IPS-18c (cell line): ENCODE data around the gene ELL.
"Not testable (repeated sequence)": the region's sequence is repeated elsewhere in the genome, so short reads cannot be mapped to it uniquely, and the experiment has no call there.

Experiments
- H3K4me3 ChIP-seq: 2 replicates; pipeline ENCODE4 v1.7.0; 2013; ENCODE audit warnings: low read depth, mild to moderate bottlenecking, low read length, moderate library complexity; ENCODE audit not compliant: insufficient read depth
- H3K9me3 ChIP-seq: one replicate; pipeline ENCODE4 v1.6.1; 2013; ENCODE audit warnings: mild to moderate bottlenecking, low read length, moderate library complexity; ENCODE audit not compliant: control insufficient read depth, insufficient read depth

The ELL gene

DNA sequence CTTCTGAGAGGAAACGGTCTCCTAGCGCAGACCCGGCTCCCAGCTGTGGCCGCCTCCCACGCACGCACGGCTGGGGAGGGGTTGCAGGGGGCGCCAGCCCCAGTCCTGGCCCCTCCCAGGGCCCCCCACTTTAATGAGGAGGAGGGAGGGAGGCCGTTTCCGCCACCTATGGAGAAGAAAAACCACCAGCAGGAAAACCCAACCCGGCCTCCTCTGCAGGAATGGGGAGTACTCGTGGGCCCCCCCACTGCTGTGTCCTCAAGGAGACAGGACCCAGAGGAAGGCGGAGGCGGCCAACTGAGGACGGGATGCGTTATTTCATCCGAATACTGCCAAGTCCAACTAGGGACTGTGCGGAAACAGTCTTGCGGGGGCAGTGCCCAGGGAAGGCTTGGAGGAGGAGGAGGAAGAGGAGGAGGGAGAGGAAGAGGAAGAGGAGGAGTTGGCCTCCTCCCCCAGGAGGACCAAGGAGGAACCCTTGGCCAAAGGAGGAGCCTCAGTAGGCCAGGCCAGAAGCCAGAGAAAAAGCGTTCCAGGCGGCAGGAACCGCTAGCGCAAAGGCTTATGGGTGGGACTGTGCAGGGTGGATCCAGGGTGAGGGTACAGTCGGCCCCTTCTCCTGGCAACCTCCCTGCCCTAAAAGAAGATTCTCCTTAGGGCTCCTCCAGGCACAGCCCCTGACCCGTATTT, 106.5 kb downstream of the ELL start:
- no peak overlapping the region for H3K4me3 ChIP-seq
- no peaks in the 10 kb centered on the region for H3K9me3 ChIP-seq

DNA sequence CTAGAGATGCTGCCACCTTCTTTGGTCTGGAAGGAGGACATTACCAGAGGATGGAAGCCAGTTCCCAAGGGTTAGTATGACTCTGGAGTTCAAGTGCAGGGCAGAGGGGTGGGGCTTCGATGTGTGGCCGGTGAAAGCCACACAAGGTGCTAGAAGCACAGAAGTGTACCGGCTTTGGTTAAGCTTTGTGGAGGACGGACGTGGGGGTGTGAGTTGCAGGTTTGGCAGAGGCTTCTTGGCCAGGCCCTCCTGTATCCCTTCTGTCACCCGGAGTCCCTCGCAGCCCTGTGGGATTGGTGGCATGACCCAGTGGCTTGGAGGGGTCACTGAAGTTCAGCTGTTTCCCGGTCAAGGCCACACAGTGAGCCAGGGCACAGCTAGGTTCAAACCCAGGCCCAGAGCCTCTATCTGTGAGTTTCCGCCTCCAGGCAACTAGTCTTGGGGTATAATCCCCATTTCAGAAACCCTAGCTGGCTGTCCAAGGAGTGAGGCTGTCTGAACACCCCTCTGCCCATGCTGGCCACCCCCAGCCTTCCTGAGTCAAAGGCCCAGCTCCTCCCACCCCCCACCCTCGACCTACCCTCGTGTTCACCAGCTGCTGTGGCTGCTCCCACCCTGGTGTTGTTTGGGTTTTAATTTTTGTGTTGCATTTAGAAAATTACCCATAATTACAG, 107.2 kb downstream of the ELL start:
- H3K4me3 ChIP-seq, result no peak overlapping the region

DNA sequence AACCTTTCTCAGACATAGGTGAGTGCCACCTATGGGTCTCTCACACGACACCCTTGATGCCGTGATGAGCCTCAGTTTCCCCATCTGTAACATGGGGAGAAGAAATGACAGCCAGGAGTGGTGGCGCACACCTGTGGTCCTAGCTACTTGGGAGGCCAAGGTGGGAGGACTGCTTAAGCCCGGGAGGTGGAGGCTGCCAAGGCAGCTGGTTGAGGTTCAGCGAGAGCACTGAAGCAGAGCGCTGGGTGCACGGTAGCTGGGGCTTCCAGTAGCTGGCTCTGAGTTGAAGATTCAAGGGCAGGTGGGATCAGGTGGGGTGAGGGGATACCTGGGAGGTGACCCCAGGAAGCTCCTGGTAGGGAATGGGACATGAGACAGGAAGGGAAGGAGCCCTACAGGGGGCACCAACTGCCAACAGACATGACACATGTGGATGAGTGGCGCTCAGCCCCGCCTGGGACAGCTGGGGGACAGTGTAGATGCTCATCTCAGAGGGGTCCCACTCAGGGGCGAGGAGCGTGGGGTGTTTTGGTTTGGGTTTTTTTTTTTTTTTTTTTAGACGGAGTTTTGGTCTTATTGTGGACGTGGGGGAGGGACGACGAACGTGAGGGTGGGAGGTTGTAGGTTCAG, 109.1 kb downstream of the ELL start:
- Histone ChIP-seq H3K4me3 (no peak overlapping the region), H3K9me3 (no peaks in the 10 kb centered on the region)

More for the DNA sequence above, 107.2 kb downstream of the ELL start:
- no peaks in the 10 kb centered on the region for H3K9me3 ChIP-seq

DNA sequence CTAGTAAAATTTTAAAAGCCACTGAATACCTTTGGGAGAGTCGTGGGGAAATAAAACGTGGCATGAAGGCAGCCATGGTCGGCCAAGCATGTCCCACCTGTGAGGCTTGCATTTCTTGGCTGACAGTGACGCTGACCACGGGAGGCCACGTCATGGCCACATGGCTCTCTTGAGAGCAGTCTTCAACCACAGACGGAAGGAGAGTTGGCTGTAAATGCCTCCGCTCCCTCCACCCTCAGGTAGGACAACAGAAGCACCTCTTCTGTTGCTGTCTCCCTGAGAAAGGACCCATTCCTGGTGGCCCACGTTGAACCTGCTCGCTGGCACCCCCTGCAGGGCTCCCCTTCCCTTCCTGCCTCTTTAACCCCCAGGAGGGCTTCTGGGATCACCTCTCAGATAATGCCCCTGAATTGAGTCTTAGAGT, 113.8 kb downstream of the ELL start:
- H3K4me3 ChIP-seq, result no peak overlapping the region
- H3K9me3 ChIP-seq, result no peaks in the 10 kb centered on the region

DNA sequence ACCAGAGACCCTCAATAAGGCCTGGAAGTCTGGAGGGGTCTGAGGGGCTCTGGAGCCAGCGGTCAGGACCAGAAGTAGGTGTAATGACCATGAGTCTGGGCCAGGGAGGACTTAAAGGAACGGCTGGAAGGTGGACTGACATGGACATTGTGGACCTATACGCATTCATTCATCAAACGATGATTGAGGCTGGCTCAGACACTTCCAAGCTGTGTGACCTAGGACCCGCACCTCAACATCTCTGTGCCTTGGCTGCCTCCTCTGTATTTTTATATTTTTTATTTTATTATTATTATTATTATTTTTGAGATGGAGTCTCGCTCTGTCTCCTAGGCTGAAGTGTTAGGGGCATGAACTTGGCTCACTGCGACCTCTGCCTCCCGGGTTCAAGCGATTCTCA, 115.1 kb downstream of the ELL start:
- Histone ChIP-seq H3K4me3 (no peak overlapping the region), H3K9me3 (no peaks in the 10 kb centered on the region)

DNA sequence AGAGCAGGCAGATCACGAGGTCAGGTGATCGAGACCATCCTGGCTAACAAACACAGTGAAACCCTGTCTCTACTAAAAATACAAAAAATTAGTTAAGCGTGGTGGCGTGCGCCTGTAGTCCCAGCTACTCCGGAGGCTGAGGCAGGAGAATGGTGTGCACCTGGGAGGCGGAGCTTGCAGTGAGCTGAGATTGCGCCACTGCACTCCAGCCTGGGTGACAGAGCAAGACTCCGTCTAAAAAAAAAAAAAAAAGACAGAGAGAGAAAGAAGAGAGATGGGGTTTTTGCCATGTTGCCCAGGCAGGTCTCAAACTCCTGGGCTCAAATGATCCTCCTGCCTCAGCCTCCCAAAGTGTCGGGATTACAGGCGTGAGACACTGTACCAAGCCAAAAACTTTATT, 116.1 kb downstream of the ELL start:
- H3K9me3 ChIP-seq, H3K4me3 ChIP-seq: not testable (repeated sequence)

DNA sequence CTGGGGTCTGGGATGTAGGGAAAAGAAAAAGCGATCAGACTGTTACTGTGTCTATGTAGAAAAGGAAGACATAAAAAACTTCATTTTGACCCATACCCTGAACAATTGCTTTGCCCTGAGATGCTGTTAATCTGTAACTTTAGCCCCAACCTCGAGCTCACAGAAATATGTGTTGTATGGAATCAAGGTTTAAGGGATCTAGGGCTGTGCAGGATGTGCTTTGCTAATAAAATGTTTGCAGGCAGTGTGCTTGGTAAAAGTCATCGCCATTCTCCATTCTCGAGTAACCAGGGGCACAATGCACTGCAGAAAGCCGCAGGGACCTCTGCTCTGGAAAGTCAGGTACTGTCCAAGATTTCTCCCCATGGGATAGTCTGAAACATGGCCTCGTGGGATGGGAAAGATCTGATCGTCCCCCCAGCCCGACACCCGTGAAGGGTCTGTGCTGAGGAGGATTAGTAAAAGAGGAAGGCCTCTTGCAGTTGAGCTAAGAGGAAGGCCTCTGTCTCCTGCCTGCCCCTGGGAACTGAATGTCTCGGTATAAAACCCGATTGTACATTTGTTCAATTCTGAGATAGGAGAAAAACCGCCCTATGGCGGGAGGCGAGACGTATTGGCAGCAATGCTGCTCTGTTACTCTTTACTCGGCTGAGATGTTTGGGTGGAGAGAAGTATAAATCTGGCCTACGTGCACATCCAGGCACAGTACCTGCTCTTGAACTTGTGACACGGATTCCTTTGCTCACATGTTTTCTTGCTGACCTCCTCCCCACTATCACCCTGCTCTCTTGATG, 119.2 kb downstream of the ELL start:
- H3K9me3 ChIP-seq, result not testable (repeated sequence)

DNA sequence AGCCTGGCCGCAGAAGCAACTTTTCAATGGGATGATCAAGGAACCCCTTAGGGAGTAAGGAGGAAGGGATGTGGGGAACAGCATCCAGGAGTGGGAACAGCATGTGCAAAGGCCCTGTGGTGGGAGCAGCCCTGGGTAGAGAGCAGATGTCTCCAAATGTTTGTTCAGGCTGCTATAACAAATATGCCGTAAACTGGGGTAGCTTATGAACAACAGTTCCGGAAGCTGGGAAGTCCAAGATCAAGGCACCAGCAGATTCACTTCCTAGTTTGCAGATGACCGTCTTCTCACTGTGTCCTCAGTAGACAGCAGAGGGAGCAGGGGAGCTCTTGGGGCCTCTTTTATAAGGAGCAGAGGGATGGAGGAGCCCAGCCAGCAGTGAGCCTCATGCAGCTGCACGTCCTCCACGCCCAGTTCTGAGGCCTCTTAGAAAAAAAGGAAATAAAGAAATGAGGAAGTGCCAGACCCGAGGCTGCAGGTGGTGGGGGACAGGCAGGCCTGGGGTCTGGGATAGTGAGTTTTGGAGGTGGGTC, 120.2 kb downstream of the ELL start:
- no peak overlapping the region for H3K4me3 ChIP-seq
- no peaks in the 10 kb centered on the region for H3K9me3 ChIP-seq

More for the DNA sequence above, 119.2 kb downstream of the ELL start:
- not testable (repeated sequence) for H3K4me3 ChIP-seq

DNA sequence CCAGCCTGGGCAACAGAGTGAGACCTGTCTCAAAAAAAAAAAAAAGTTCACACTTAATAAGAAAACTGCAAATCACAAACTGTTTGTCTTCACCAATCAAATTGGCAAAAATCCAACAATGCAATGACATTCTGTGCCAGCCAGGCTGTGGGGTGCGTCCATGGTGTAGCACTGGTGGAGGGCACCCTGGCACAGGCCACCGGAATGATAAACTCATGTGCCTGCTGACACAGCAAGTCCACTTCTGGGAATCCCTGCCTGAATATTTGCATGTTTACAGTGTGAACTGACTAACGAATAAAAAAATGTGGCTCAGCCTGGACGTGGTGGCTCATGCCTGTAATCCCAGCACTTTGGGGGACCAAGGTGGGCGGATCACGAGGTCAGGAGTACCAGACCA, 122.9 kb downstream of the ELL start:
- no peak overlapping the region for H3K4me3 ChIP-seq
- no peaks in the 10 kb centered on the region for H3K9me3 ChIP-seq

DNA sequence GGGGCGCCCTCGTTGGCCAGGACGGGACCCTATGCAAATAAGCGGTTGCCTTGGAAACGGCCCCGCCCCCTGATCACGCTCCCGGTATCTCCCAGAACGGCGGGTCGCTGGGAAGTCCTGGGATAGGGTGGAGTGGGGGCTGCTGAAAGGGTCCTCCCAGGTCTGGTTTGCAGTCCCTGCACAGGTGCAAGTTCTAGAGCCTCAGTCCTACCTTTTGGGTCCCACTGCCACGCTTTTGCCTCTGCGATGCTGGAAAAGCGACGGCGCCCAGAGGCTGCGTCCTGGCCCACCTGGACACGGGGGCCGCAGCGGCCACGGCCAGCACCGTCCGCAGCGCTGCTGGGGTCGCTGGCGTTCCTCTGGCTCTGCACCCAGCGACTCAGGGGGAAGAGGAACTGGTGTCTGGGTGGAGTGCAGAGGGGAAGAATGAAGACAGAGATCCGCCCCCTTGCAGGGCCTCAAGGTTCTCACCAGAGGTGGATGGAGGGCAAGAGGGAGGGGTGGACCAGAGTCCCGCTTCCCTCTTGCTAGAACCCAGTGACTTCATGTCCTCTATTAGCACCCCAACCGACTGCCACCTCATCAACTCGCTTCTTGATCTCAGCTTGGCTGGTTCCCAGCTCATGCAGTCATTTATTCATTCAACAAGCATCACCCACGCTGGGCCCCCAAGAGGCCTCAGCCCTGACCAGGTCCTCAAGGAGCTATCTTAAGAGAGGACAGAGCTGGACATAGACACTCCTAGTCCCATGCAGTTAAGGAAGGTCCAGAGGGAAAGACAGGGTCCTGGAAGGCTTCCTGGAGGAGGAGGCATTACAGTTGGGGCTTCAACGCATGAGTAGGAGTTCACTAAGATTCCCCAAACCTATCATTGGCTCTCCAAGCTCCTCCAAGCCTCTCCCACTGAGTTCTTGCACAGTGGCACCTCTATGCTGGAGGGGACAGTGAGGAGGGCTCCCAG, 124.3 kb downstream of the ELL start, which contains the start of gene LRRC25:
TSS of gene LRRC25 (minus strand) at position 381 of the 961 bp plus-strand sequence. CDS start 659 bp downstream, outside the sequence.
- Histone ChIP-seq H3K4me3 (no peak within 1 kb of the TSS), H3K9me3 (no peaks in the 10 kb centered on the region)

DNA sequence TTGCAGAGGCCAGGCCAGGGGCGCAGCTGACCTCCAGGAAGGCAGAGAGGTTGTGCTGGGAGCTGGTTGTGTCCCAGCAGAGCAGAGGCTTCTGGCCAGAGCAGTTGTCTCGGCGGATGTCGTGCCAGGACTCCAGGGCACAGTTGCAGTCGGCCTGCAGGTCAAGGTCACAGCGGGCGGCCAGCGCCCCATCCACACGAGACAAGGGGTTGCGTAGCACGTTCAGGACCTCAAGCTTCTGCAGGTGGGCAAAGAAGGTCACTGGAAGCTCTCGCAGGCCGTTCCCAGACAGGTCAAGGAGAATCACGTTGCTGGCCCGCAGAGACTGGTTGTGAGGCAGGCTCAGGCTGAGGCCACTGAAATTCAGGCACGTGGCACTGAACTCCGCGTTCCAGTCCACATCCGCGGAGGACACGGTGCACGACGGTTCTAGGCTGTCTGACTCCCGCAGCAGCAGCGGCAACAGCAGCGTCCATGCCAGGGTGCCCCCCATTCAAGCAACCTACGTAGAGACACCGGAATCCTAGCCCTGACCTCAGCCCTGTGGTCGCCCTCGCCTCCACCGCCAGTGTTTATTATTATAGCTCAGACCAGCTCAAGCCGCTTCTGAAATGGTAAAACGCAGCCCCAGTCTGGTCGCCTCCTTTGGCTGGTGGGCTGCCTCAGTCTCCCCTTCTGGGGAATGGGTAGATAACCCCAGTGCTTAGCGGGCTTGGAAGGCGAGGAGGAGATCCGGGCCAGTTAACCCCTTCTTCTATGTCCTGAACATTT, 125.2 kb downstream of the ELL start:
- H3K9me3 ChIP-seq, result no peaks in the 10 kb centered on the region
- H3K4me3 ChIP-seq, result no peak overlapping the region

DNA sequence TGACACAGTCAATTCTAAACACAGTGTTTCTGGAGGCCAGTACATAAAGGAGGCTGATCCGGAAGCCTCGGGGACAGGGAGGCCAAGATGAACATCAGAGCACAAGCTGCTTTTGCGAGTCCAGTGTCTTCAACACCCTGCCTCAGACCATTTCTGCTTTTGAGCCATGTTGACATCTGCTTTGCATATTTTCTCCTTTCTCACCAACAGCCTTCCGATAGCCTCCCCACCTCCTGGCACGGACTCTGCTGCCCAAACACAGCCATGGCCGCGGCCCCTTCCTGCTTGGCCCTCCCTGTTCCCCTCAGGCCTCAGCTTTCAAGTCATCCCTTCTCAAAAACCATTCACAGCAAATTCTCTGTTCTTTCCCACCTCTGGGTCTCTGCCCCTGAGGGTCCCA, 128.0 kb downstream of the ELL start:
- Histone ChIP-seq H3K9me3 (no peaks in the 10 kb centered on the region), H3K4me3 (no peak overlapping the region)

DNA sequence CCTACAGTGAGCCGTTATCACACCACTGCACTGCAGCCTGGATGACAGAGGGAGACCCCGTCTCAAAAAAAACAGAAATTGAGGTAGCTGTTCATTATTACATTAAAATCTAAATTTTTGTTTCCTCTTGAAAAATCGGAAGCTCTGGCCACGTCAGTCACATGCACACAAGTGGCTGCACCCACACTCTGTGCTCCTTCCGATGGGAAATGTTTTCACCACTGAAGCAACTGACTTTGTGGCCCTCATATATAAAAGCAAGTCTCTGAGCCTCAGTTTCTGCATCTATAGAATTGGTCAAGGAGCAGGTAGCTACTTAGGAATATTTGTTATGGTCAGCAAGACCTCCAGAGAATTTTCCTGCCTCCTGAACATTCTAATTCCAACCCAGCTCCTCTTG, 128.9 kb downstream of the ELL start:
- no peak overlapping the region for H3K4me3 ChIP-seq
- no peaks in the 10 kb centered on the region for H3K9me3 ChIP-seq
